ENCODE results near the gene EGR1.

EGR1 gene

DNA sequence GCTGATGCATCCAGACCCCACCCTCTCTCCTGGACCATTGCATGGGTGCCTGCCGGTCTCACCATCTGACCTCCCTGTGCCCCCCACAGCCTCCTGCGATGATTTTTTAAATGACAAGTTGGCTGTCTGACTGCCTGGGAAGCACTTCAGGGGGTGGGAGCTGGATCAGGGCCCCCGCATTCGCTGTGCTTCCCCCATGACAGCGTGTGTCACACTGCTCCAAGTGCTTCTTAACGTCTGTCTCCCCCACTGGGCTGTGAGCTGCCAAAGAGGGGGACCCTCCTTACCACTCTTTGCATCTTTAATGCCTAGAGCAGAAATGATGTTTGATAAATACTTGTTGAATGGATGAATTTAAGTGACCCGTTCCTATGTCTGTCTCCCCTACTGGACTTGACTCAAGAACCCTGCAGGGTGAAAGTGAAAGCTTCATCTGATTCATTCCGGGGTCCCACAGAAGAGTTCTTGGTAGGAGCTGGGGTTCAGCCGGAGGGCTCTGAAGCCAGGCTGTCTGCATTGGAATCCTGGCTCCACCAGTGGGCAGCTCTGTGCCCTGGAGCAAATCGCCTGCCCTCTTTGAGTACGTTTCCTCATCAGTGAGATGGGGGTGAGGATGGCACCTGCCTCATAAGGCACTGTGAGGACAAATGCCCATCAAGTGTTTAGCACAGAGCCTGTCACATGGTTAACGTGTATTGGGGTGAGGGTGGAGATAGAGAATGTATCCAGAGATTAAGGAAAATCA, 7.6 kb upstream of the EGR1 start:
- no peaks in the 10 kb centered on the region for H3K36me3 ChIP-seq (ENCODE audit: control insufficient read depth, insufficient read depth, low read length)
- H3K27me3 ChIP-seq (ENCODE audit: control insufficient read depth, insufficient read depth, low read length) = peaks cover 4% of the 10 kb centered on the region
- H3K4me1 ChIP-seq (ENCODE audit: control insufficient read depth, insufficient read depth, low read length) = peaks cover 10% of the 10 kb centered on the region
- H3K9me3 ChIP-seq (ENCODE audit: control insufficient read depth, low read length) = no peaks in the 10 kb centered on the region
- H3K9ac ChIP-seq (ENCODE audit: low read length) = no peak overlapping the region
- H3K4me3 ChIP-seq (ENCODE audit: low read length) = no peak overlapping the region

DNA sequence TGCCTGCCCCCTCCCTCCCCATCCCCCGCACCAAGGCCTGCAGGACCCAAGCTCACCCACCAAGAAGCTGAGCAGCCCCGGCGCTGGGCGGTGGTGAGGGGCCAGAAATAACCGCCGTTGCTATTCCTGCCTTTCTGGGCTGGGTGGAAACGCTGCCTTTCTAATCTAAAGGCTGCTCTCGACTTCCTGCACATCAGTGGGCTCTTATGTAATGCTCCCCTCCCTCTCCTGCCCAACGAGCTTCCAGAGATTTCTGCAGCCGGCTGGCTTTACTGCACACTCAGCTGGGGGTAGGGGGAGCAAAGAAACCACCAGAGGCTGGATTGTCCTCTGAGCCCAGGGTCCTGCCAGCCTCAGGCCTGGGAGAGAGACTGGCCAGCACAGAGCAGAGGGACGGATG, 6.9 kb upstream of the EGR1 start:
- Histone ChIP-seq H3K36me3 (ENCODE audit: control insufficient read depth, insufficient read depth, low read length) (no peaks in the 10 kb centered on the region), H3K4me3 (ENCODE audit: low read length) (no peak overlapping the region), H3K4me1 (ENCODE audit: control insufficient read depth, insufficient read depth, low read length) (peaks cover 15% of the 10 kb centered on the region), H3K27me3 (ENCODE audit: control insufficient read depth, insufficient read depth, low read length) (peaks cover 4% of the 10 kb centered on the region), H3K9me3 (ENCODE audit: control insufficient read depth, low read length) (no peaks in the 10 kb centered on the region), H3K9ac (ENCODE audit: low read length) (no peak overlapping the region)

DNA sequence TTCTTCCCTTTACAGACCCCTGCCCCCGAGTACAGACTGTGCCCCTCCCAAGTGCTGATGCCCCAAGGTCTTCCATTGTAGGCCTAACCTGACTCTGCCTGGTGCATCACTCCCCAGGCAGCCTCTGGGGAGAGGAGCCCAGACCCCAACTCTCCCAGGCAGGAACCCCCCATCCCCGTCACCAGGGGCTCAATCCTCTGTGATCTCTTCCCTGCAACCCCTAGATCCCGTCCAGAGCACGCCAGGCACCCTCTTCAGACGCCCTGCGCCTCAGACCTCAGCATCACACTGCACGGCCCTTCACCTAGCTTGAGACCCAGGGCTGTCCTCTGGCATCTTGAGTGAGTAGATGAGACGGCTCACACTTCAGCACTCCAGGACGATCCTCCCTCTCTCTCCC, 6.4 kb upstream of the EGR1 start:
- H3K9ac ChIP-seq (ENCODE audit: low read length) = peak overlapping the region; percentile 10
- peaks cover 18% of the 10 kb centered on the region for H3K4me1 ChIP-seq (ENCODE audit: control insufficient read depth, insufficient read depth, low read length)

DNA sequence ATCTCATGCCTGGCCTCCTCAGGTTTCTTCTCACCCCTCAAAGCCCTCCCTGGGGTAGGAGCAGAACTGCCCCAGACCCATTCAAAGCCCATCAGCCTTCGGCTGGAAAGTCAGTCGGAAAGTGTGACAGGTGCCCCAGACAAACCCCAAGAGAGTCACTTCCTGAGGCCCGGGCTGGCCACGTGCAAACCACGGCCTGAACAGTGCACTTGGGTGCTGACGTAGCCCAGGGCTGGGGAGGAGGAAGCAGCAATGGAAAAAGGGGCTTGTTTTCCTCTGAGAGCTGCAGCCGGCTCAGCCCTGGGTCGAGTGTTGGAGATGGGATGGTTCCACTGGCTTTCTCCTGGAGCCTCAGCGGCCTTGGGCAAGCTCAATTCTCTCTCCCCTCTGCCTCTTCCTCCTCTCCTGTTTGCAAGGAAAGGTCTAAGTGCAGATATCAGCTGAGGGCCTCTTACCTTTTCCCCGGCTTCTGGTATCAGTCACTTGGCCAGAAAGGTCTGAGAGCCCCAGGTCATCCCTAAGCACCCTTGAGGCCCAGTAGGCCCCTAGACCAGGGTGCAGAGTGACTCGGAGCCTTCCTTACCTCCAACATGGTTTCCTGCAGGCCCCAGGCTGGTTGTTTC, 5.9 kb upstream of the EGR1 start:
- H3K4me1 ChIP-seq (ENCODE audit: control insufficient read depth, insufficient read depth, low read length) = peaks cover 18% of the 10 kb centered on the region
- H3K36me3 ChIP-seq (ENCODE audit: control insufficient read depth, insufficient read depth, low read length) = no peaks in the 10 kb centered on the region
- H3K9me3 ChIP-seq (ENCODE audit: control insufficient read depth, low read length) = no peaks in the 10 kb centered on the region
- H3K27me3 ChIP-seq (ENCODE audit: control insufficient read depth, insufficient read depth, low read length) = peaks cover 4% of the 10 kb centered on the region
- H3K9ac ChIP-seq (ENCODE audit: low read length) = no peak overlapping the region
- no peak overlapping the region for H3K4me3 ChIP-seq (ENCODE audit: low read length)

More for the DNA sequence above, 6.4 kb upstream of the EGR1 start:
- Histone ChIP-seq H3K36me3 (ENCODE audit: control insufficient read depth, insufficient read depth, low read length) (no peaks in the 10 kb centered on the region), H3K4me3 (ENCODE audit: low read length) (no peak overlapping the region), H3K27me3 (ENCODE audit: control insufficient read depth, insufficient read depth, low read length) (peaks cover 4% of the 10 kb centered on the region), H3K9me3 (ENCODE audit: control insufficient read depth, low read length) (no peaks in the 10 kb centered on the region)

DNA sequence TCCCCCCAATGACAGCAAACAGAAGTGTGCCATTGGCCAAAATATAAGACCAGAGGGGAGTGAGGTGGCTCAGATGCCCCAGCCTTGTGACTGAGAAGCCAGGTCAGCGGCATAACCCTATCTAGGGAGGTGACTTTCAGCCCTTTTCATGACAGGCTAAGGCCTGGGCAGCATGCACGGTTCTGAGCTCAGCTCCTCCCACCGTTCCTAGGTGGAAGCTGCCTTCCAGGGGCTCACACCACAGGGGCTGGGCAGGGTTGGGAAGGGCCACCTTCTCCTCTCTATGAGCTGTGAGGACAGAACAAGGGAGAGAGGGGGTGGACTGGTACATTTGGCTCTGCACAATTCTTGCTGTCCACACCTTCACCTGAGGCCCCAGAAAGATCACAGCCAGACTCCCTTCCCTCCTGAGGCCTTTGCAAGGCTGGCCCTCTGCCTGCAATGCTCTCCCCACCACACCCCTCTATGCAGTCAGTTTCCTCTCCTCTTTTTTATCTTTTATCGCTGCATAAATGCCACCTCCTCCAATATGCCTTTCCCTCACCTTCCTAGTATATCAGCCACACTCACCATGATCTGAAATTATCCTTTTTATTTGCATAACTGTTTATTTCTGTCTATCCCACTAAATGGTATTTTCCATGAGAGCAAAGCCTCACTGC, 5.1 kb upstream of the EGR1 start:
- Histone ChIP-seq H3K27me3 (ENCODE audit: control insufficient read depth, insufficient read depth, low read length) (peaks cover 3% of the 10 kb centered on the region), H3K36me3 (ENCODE audit: control insufficient read depth, insufficient read depth, low read length) (no peaks in the 10 kb centered on the region)

DNA sequence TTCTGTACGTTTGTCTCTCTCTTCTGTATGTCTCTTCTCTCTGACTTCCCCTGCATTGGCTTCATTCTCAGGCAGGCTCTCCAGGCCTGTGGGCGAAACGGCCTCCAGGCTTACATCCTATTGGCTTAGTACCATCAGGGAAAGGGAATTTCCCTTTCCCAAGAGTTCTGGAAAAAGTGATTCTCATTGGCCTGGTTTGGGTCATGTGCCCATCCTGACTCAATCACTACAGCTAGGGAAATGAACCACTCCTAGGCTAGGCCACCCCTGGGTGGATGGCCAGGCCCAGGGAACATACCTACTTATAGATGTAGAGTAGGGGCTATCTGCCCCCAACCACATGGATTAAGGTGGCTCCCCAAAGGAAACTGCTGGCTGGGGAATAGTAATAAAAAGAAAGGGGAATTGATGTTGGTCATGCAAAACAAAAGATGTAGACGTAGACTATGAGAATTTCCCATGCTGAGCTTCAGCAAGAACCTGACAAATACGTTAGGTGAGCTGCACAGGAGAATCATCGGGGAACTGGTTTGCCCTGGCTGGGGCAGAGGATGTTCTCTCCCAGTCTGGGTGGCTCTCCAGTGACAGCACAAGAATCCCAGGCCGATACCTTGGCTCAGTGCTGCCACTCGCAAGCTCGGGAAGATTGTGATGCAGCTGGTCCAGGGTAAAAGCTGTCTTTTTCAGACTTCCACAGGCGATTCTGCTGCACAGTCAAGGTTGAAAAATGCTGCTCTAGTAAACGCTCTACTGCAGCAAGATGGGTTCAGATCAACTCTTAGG, 3.7 kb upstream of the EGR1 start:
- H3K27me3 ChIP-seq (ENCODE audit: control insufficient read depth, insufficient read depth, low read length) = no peaks in the 10 kb centered on the region
- no peaks in the 10 kb centered on the region for H3K36me3 ChIP-seq (ENCODE audit: control insufficient read depth, insufficient read depth, low read length)
- peaks cover 24% of the 10 kb centered on the region for H3K4me1 ChIP-seq (ENCODE audit: control insufficient read depth, insufficient read depth, low read length)
- H3K4me3 ChIP-seq (ENCODE audit: low read length) = no peak overlapping the region
- no peaks in the 10 kb centered on the region for H3K9me3 ChIP-seq (ENCODE audit: control insufficient read depth, low read length)
- no peak overlapping the region for H3K9ac ChIP-seq (ENCODE audit: low read length)

More for the DNA sequence above, 5.1 kb upstream of the EGR1 start:
- Histone ChIP-seq H3K4me3 (ENCODE audit: low read length) (no peak overlapping the region), H3K9ac (ENCODE audit: low read length) (no peak overlapping the region), H3K9me3 (ENCODE audit: control insufficient read depth, low read length) (no peaks in the 10 kb centered on the region), H3K4me1 (ENCODE audit: control insufficient read depth, insufficient read depth, low read length) (peaks cover 18% of the 10 kb centered on the region)

DNA sequence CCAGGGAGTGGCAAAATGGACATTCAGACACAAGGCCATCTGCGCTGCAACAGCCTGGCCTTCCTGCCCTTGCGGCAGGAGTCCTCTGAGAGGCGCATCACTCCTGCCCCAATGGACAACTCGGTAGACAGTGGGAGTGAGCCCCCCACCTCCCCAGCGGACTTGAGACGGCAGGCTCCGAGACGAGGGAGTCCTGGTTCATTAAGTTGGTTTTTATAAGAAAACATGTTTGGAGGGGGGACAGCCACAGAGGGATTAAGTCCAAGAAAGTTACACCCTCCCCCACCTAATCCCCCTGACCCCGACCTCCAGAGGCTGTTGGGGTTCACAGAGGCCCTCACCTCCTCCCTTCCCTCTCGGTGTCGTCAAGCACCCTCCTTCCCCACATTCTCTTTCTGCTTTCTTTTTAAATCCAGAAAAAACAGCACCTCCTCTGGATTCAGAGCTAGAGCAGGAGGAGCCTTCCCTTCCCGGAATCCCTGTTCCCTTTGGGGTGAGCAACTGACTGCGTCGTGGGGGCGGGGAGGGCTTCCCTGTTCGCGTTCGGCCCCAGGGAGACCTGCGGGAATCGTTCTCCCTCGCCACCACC, 1.8 kb upstream of the EGR1 start:
- peaks cover 39% of the 10 kb centered on the region for H3K4me1 ChIP-seq (ENCODE audit: control insufficient read depth, insufficient read depth, low read length)
- no peaks in the 10 kb centered on the region for H3K27me3 ChIP-seq (ENCODE audit: control insufficient read depth, insufficient read depth, low read length)
- H3K36me3 ChIP-seq (ENCODE audit: control insufficient read depth, insufficient read depth, low read length) = no peaks in the 10 kb centered on the region
- H3K9me3 ChIP-seq (ENCODE audit: control insufficient read depth, low read length) = no peaks in the 10 kb centered on the region
- peak overlapping the region; percentile 89 for H3K4me3 ChIP-seq (ENCODE audit: low read length)
- peak overlapping the region; percentile 94 for H3K9ac ChIP-seq (ENCODE audit: low read length)

DNA sequence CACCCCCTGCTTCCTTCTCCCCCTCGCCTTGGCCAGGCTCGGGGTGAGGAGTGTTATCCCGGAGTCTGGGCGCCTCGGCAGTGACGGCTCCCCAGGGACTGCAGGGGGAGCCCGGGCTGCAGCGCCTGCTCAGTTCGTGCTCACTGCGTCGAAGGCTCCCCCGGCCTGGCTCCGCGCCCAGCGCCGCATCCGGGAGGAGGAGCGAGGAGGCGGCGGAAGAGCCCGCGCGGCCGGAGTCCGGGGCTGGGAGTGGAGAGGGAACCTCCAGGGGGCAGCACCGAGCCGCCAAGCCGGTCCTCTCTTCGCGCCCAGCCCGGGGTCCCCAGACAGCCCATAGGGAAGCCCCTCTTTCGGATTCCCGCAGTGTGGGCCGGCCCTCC, 1.3 kb upstream of the EGR1 start:
- no peaks in the 10 kb centered on the region for H3K36me3 ChIP-seq (ENCODE audit: control insufficient read depth, insufficient read depth, low read length)
- H3K4me1 ChIP-seq (ENCODE audit: control insufficient read depth, insufficient read depth, low read length) = peaks cover 39% of the 10 kb centered on the region
- H3K4me3 ChIP-seq (ENCODE audit: low read length) = peak overlapping the region; percentile 89
- no peaks in the 10 kb centered on the region for H3K9me3 ChIP-seq (ENCODE audit: control insufficient read depth, low read length)
- peak overlapping the region; percentile 94 for H3K9ac ChIP-seq (ENCODE audit: low read length)
- H3K27me3 ChIP-seq (ENCODE audit: control insufficient read depth, insufficient read depth, low read length) = no peaks in the 10 kb centered on the region

DNA sequence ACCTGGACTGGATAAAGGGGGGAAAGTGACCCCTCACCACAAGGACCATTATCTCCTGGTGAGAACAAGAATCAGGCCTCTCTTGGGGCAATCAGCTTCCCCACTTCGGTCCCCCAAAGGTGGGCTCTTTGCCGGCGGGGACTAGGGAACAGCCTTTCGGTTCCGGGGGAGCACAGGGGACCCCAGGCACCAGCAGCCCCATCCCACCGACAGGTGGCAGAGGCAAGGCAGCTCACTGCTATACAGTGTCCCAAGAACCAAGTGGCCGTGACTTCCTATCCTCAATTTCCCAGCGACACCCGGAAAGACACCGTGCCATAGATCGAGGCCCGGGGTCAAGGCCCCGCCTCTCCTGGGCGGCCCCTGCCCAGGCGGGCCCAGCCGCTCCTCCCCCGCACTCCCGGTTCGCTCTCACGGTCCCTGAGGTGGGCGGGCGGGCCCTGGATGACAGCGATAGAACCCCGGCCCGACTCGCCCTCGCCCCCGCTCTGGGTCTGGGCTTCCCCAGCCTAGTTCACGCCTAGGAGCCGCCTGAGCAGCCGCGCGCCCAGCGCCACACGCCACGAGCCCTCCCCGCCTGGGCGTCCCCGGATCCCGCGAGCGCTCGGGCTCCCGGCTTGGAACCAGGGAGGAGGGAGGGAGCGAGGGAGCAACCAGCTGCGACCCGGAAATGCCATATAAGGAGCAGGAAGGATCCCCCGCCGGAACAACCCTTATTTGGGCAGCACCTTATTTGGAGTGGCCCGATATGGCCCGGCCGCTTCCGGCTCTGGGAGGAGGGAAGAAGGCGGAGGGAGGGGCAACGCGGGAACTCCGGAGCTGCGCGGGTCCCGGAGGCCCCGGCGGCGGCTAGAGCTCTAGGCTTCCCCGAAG, 655 bp upstream of the EGR1 start:
- Histone ChIP-seq H3K27me3 (ENCODE audit: control insufficient read depth, insufficient read depth, low read length) (no peaks in the 10 kb centered on the region), H3K36me3 (ENCODE audit: control insufficient read depth, insufficient read depth, low read length) (no peaks in the 10 kb centered on the region), H3K9me3 (ENCODE audit: control insufficient read depth, low read length) (no peaks in the 10 kb centered on the region), H3K9ac (ENCODE audit: low read length) (peak overlapping the region; percentile 94), H3K4me3 (ENCODE audit: low read length) (peak overlapping the region; percentile 89), H3K4me1 (ENCODE audit: control insufficient read depth, insufficient read depth, low read length) (peaks cover 37% of the 10 kb centered on the region)

DNA sequence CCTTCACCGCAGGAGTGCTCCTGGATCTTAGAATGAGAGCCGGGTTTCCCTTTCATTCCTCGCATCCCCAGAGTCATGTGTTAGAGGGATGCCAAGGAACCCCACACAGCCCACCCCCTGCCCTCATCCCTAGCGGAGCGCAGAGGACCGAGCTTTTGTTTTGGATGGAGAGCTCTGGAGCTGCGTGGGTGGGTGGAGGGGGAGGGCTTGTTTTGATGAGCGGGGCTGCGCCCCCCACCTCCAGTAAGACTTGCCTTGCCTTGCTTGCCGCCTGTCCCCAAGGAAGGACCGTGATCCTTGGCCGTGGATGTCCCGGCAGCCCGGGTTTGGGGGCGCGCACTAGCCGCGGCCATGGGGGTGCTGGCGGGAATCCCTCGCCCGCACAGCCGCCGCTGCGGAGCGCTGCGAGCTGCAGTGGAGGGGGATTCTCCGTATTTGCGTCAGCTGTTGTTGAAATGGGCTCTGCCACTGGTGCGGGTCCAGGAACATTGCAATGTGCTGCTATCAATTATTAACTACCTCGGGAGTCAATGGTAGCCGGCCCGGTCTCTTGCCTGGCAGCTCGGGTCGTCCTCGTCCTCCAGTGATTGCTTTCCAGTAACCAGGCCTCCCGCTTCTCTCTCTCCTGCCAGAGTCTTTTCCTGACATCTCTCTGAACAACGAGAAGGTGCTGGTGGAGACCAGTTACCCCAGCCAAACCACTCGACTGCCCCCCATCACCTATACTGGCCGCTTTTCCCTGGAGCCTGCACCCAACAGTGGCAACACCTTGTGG, 1.0 kb downstream of the EGR1 start:
- peak overlapping the region; percentile 69 for H3K9ac ChIP-seq (ENCODE audit: low read length)
- H3K36me3 ChIP-seq (ENCODE audit: control insufficient read depth, insufficient read depth, low read length) = no peaks in the 10 kb centered on the region
- peak overlapping the region; percentile 84 for H3K4me3 ChIP-seq (ENCODE audit: low read length)
- no peaks in the 10 kb centered on the region for H3K9me3 ChIP-seq (ENCODE audit: control insufficient read depth, low read length)
- peaks cover 29% of the 10 kb centered on the region for H3K4me1 ChIP-seq (ENCODE audit: control insufficient read depth, insufficient read depth, low read length)
- H3K27me3 ChIP-seq (ENCODE audit: control insufficient read depth, insufficient read depth, low read length) = no peaks in the 10 kb centered on the region

All from mucosa of stomach (tissue), 1 donor.